Gastrocnemius medialis (tissue), 4 donors: Measurements from ENCODE around the gene PAPPA2. TPM values are rescaled to one million over a fixed set of nuclear protein-coding genes. Genes with fewer than 3 reads are reported as not detected.

Source experiments
- ATAC-seq, 2 donors: fragments of 150-250 bp; one replicate each; pipeline ENCODE4 v1.9.1; 2016
- DNase-seq, 2 donors: peaks; one replicate each; pipeline ENCODE4 v3.0.0-alpha.2; 2019
- H3K27ac ChIP-seq, 4 donors: fragments of 200-600 bp; sonication (generic); 1 replicate in 1 of 4; 2 replicates in 3 of 4; pipeline ENCODE4 v1.5.1; 2016 to 2018; ENCODE audit warnings: mild to moderate bottlenecking in 2 of 4, moderate library complexity in 1 of 4
- H3K27me3 ChIP-seq, 3 donors: fragments of 200-600 bp; sonication (generic) in 2 of 3; 1 replicate in 1 of 3; 2 replicates in 2 of 3; pipeline versions ENCODE4 v1.5.1 to v1.6.0; 2016 to 2019; ENCODE audit warnings: mild to moderate bottlenecking in 1 of 3, moderate library complexity in 1 of 3
- H3K36me3 ChIP-seq, 2 donors: fragments of 200-600 bp; sonication (generic) in 1 of 2; one replicate each; pipeline ENCODE4 v1.5.1; 2017 to 2018
- H3K4me1 ChIP-seq, 2 donors: fragments of 200-600 bp; sonication (generic) in 1 of 2; one replicate each; pipeline ENCODE4 v1.5.1; 2016 to 2017; ENCODE audit warnings: mild to moderate bottlenecking in 2 of 2
- H3K4me3 ChIP-seq, 4 donors: fragments of 200-600 bp; sonication (generic) in 3 of 4; 1 replicate in 1 of 4; 2 replicates in 3 of 4; pipeline ENCODE4 v1.5.1; 2016 to 2019; ENCODE audit warnings: mild to moderate bottlenecking in 2 of 4
- H3K9me3 ChIP-seq, 3 donors: fragments of 200-600 bp; sonication (generic) in 2 of 3; 1 replicate in 1 of 3; 2 replicates in 2 of 3; pipeline ENCODE4 v1.5.1; 2016 to 2019
- POLR2A ChIP-seq, 2 donors: fragments of 450-650 bp; IDR thresholded peaks; one replicate each; pipeline ENCODE4 v1.6.1; 2017; ENCODE audit warnings: antibody characterized with exemption in 2 of 2, mild to moderate bottlenecking in 2 of 2, moderate library complexity in 2 of 2
- in situ Hi-C, 4 donors: fragments of 200-750 bp; cut with MboI; loops; one replicate each; pipeline versions ENCODE4 v1.15.0 to v1.8.0; 2017; ENCODE audit warnings: low sequenced_read_pairs in 4 of 4
- intact Hi-C: fragments of 100-400 bp; cut with DNase I; formaldehyde crosslinking; loops from one replicate; pipeline ENCODE4 v1.15.1; 2023; ENCODE audit warnings: low total_unique reads
- total RNA-seq, 4 donors: library from RNA; depleted of rRNA; stranded (reverse); fragments of >200 nt; gene quantifications; one replicate each; pipeline versions ENCODE4 v1.1.0 to v1.2.3, GENCODE V29; 2016
- TF ChIP-seq, protein P1 (sequence below), 5 experiments: fragments of 450-650 bp in 3 of 5; fragments of 200-600 bp in 2 of 5; sonication (generic) in 2 of 5; IDR thresholded peaks in 4 of 5; conservative IDR thresholded peaks in 1 of 5; 1 replicate in 4 of 5; 2 replicates in 1 of 5; pipeline ENCODE4 v1.5.1; 2016 to 2019; ENCODE audit warnings: antibody characterized with exemption in 5 of 5, mild to moderate bottlenecking in 3 of 5, moderate library complexity in 3 of 5

PAPPA2 gene
- total RNA-seq, 4 donors from 2014 or later, result 0.11 TPM; not detected in 3

DNA sequence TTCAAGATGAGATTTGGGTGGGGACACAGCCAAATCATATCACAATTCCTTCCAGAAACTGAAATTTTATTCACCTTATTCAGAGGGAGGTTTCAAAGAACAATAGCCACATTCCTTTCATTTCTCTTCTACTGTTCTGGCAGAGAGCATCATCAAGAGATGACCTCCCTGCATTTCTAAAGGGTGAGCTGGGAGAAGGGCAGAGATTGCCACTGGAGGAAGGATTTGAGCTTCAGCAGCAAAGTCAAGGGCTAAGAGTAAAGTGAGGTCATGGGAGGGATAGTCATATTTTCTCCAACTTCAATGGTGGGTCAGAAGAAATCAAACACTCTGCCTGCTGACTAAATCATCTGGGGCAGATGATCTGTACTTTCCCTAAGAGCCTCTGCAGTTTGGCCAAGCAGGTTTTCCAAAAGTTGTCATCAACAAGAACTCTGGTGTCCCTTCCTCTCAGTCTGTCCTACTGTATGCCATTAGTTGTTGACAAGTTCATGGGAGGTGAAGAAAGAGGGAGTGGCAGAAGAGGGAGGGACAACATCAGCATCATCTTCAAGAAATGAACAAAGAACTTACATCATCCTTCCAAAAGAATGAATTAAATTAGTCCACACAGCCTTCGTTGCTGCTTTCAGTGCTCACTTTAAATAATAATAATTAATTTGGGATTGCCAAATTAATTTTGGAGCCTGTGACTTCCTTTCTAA is 403.2 kb downstream of the PAPPA2 start:
- Histone ChIP-seq H3K4me1 (no peaks in the 10 kb centered on the region), H3K36me3 (no peaks in the 10 kb centered on the region), H3K27ac (no peak overlapping the region), H3K9me3 (no peaks in the 10 kb centered on the region), H3K4me3 (no peak overlapping the region), H3K27me3 (peaks cover 0 to 3% (median 0%) of the 10 kb centered on the region in 3 donors)
- TF ChIP-seq, protein P1, sequence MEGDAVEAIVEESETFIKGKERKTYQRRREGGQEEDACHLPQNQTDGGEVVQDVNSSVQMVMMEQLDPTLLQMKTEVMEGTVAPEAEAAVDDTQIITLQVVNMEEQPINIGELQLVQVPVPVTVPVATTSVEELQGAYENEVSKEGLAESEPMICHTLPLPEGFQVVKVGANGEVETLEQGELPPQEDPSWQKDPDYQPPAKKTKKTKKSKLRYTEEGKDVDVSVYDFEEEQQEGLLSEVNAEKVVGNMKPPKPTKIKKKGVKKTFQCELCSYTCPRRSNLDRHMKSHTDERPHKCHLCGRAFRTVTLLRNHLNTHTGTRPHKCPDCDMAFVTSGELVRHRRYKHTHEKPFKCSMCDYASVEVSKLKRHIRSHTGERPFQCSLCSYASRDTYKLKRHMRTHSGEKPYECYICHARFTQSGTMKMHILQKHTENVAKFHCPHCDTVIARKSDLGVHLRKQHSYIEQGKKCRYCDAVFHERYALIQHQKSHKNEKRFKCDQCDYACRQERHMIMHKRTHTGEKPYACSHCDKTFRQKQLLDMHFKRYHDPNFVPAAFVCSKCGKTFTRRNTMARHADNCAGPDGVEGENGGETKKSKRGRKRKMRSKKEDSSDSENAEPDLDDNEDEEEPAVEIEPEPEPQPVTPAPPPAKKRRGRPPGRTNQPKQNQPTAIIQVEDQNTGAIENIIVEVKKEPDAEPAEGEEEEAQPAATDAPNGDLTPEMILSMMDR (IDR thresholded peaks at IDR 0.05 in 4 of 5, conservative IDR thresholded peaks at IDR 0.05 in 1 of 5), result no peak
- no peak for TF ChIP-seq POLR2A (IDR thresholded peaks at IDR 0.05)
- in situ Hi-C loops (loop anchor here in 2 of 4 donors (25.0 kb wide), 1 partner anchor 479 kb away; no protein-coding TSS in a partner anchor), intact Hi-C loops (no loop called here)
- no peak for ATAC-seq
- DNase-seq, result no peak

DNA sequence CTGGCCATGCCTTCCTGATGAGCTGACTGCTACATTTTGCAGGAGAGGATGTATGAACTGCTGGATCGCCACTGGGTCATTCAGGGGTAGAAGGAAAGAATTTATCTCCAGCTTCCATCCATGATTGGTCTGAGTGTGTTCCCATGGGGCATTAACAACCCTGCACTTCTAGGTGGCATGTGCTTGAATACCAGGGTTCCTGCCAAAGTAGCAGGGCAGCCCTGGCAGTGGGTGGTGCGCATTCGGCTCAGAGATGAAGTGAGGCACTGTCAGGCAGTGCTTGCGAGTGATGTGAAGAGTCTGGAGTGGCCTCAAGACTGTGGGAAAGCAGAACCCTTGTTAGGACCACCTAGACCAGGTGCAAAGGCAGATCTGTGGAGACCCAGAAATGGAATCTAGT is 406.6 kb downstream of the PAPPA2 start:
- no peak for ATAC-seq
- H3K4me1 ChIP-seq, result no peaks in the 10 kb centered on the region
- in situ Hi-C loops, result loop anchor here in 2 of 4 donors (25.0 kb wide), 1 partner anchor 482 kb away; no protein-coding TSS in a partner anchor

DNA sequence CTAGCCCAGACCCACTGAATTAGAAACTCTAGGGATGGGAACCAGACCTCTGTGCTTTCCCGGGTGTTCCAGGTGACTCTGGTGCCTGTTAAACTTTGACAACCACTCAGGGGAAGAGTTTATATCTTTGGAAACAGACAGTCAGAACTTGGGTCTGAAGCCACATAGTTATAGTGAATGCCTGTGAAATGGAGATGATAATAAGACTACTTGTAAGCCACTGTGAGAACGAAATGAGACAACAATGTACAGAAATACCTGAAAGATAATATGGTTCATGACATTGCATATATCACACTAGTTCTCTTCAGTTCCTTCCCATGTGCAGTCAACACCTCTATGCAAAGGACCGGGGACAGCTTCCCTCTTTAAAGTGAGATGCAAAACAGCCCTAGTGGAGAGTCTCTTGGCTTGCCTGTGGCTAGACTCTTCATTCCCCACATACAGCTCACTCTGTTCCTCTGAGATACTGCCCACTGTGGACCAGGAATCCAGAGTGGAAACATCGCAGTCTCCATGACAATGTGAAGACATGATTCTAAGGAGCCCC is 414.1 kb downstream of the PAPPA2 start:
- Histone ChIP-seq H3K4me1 (no peaks in the 10 kb centered on the region), H3K9me3 (no peaks in the 10 kb centered on the region), H3K4me3 (no peak overlapping the region), H3K36me3 (no peaks in the 10 kb centered on the region), H3K27ac (no peak overlapping the region), H3K27me3 (no peaks in the 10 kb centered on the region)
- DNase-seq (no peak), ATAC-seq (no peak)
- in situ Hi-C loops (loop anchor here (25.0 kb wide), 3 partner anchors 310 to 1060 kb away; no protein-coding TSS in a partner anchor), intact Hi-C loops (no loop called here)
- TF ChIP-seq POLR2A (IDR thresholded peaks at IDR 0.05), result no peak
- TF ChIP-seq, protein P1 (IDR thresholded peaks at IDR 0.05 in 4 of 5, conservative IDR thresholded peaks at IDR 0.05 in 1 of 5), result no peak

More for the DNA sequence above, 406.6 kb downstream of the PAPPA2 start:
- H3K9me3 ChIP-seq, result no peaks in the 10 kb centered on the region
- H3K27ac ChIP-seq, result no peak overlapping the region
- no peaks in the 10 kb centered on the region for H3K36me3 ChIP-seq
- TF ChIP-seq POLR2A (IDR thresholded peaks at IDR 0.05), result no peak
- TF ChIP-seq, protein P1 (IDR thresholded peaks at IDR 0.05 in 4 of 5, conservative IDR thresholded peaks at IDR 0.05 in 1 of 5), result no peak
- intact Hi-C loops, result no loop called here
- H3K27me3 ChIP-seq, result peaks cover 0 to 3% (median 0%) of the 10 kb centered on the region in 3 donors
- no peak overlapping the region for H3K4me3 ChIP-seq
- no peak for DNase-seq

DNA sequence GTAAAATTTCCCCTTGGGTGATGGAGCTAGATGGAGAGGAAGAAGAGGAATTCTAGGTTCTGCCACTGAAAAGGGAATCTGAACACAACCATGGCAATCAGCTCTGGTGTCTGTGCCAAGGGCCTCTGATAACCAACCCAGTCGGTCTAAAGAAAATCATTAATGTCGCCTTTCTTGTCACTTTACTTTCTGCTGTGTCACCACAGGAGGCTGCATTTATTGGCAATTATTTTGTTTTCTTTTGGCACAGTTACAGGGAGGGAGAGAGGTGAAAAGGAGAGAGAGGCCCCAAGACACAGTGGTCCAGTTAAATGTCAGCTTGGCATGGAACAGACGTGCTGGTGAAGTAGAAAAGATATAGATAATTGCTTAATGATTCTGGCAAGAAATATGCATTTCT is 414.6 kb downstream of the PAPPA2 start:
- Histone ChIP-seq H3K4me3 (no peak overlapping the region), H3K27ac (no peak overlapping the region), H3K9me3 (no peaks in the 10 kb centered on the region), H3K4me1 (no peaks in the 10 kb centered on the region), H3K36me3 (no peaks in the 10 kb centered on the region), H3K27me3 (no peaks in the 10 kb centered on the region)
- no peak for ATAC-seq
- intact Hi-C loops (no loop called here), in situ Hi-C loops (loop anchor here (25.0 kb wide), 3 partner anchors 310 to 1060 kb away; no protein-coding TSS in a partner anchor)
- TF ChIP-seq, protein P1 (IDR thresholded peaks at IDR 0.05 in 4 of 5, conservative IDR thresholded peaks at IDR 0.05 in 1 of 5), result no peak
- TF ChIP-seq POLR2A (IDR thresholded peaks at IDR 0.05), result no peak
- no peak for DNase-seq
